ENCODE data around the gene C1orf159.
A peak's percentile ranks its signal among the peaks of the same experiment; 100 is the strongest.

The C1orf159 gene

DNA sequence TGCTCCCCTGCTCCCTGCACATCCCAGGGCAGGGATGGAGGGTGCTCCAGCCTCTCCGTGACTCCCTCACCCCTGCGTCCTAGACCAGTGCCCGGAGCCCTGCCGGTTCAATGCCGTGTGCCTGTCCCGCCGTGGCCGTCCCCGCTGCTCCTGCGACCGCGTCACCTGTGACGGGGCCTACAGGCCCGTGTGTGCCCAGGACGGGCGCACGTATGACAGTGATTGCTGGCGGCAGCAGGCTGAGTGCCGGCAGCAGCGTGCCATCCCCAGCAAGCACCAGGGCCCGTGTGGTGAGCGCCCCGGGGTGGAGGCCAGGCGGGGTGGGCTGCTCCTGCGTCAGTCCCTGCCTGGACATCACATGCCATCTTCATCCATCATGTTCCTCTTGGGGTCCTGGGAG is 74.0 kb downstream of the C1orf159 start:
- H3K4me3 ChIP-seq (ENCODE audit: low read length) = no peak overlapping the region
- TF ChIP-seq, protein P1, sequence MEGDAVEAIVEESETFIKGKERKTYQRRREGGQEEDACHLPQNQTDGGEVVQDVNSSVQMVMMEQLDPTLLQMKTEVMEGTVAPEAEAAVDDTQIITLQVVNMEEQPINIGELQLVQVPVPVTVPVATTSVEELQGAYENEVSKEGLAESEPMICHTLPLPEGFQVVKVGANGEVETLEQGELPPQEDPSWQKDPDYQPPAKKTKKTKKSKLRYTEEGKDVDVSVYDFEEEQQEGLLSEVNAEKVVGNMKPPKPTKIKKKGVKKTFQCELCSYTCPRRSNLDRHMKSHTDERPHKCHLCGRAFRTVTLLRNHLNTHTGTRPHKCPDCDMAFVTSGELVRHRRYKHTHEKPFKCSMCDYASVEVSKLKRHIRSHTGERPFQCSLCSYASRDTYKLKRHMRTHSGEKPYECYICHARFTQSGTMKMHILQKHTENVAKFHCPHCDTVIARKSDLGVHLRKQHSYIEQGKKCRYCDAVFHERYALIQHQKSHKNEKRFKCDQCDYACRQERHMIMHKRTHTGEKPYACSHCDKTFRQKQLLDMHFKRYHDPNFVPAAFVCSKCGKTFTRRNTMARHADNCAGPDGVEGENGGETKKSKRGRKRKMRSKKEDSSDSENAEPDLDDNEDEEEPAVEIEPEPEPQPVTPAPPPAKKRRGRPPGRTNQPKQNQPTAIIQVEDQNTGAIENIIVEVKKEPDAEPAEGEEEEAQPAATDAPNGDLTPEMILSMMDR (IDR thresholded peaks at IDR 0.05; ENCODE audit: insufficient read depth, low read depth, low read length, missing control alignments) = no peak
- DNase-seq (ENCODE audit: low read depth) = no peak

DNA sequence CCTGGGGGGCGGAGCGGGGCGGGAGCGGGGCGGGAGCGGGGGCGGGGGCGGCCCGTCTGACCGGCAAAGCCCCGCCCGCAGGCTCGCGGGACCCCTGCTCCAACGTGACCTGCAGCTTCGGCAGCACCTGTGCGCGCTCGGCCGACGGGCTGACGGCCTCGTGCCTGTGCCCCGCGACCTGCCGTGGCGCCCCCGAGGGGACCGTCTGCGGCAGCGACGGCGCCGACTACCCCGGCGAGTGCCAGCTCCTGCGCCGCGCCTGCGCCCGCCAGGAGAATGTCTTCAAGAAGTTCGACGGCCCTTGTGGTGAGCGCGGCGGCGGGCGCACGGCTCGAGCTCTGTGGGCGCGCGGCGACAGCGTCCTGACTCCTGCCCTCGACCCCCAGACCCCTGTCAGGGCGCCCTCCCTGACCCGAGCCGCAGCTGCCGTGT is 74.8 kb downstream of the C1orf159 start:
- TF ChIP-seq, protein P1 (IDR thresholded peaks at IDR 0.05; ENCODE audit: insufficient read depth, low read depth, low read length, missing control alignments) = no peak
- no peak for DNase-seq (ENCODE audit: low read depth)
- no peak overlapping the region for H3K4me3 ChIP-seq (ENCODE audit: low read length)

DNA sequence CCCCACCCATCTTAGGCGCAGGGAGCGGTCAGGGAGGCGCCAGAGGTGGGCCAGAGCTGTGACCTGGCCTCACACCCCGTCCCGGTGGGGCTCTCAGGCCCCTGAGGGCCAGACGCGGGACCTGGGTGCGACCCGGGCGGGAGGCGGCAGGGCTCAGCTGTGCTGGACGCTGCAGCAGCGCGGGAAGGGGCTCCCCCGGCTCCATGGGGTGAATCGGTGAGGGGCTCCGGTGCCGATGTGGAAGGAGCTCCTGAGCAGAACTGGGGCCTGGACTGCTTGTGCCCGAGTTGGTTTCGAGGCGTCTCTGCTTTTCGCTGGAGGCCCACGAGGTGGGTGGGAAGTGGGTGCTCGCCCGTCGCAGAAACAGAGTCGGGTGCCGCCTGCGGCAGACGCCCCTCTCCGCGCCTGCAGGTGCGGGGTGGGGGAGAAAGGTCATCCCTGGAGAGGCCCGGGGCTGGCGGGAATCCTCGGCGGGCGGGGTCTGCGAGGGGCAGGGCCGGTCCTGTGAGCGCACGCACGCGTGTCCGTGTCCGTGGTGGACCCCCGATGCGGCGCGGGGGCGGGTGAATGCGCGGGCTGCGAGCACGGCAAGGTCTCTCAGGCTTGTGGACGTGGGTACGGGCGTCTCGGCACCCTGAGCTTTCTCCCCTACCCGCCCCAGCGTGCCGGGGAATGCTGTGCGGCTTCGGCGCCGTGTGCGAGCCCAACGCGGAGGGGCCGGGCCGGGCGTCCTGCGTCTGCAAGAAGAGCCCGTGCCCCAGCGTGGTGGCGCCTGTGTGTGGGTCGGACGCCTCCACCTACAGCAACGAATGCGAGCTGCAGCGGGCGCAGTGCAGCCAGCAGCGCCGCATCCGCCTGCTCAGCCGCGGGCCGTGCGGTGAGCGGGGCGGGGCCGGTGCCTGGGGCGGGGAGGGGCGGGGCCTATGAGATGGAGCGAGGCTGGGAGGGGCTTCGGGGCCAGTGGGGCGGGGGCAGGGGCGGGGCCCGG is 75.6 kb downstream of the C1orf159 start:
- H3K4me3 ChIP-seq (ENCODE audit: low read length) = peak overlapping the region; percentile 2
- DNase-seq (ENCODE audit: low read depth) = peak; percentile 93
- TF ChIP-seq, protein P1 (IDR thresholded peaks at IDR 0.05; ENCODE audit: insufficient read depth, low read depth, low read length, missing control alignments) = no peak

DNA sequence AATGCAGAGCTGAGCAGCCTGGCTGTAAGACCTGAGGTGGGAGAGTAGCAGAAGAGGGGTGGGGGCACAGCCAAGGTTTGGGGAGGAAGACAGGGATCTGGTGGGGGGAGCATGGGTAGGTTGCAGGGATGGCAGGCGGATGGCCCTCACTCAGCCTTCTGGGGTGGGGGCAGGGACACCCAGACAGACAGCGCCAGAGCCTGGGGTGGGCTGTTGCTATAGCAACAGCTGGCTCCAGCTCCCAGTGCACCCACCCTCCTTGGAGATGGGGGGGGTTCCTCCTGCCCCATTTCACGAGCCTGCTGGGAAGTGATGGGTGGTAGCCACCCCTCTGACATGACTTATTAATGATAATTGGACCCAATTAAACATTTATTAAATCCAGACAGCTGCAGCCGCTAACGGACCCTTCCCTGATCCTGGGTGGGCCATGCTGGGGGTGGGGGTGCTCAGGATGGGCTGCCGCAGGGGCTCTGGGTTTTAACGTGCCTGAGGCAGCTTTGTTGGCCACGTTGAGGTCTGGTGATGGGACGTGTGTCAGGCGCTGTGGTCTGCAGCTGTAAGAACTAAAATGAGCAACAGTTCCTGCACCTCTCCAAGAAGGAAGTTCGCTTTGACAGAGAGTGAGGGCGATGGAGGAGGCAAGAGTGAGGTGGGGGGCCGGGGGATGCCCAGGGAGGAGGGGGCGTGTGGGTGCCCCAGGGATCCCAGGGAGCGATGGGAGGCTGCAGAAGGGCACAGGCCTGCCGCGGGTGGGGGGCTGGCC is 76.6 kb downstream of the C1orf159 start:
- TF ChIP-seq, protein P1 (IDR thresholded peaks at IDR 0.05; ENCODE audit: insufficient read depth, low read depth, low read length, missing control alignments) = no peak
- DNase-seq (ENCODE audit: low read depth) = no peak
- H3K4me3 ChIP-seq (ENCODE audit: low read length) = no peak overlapping the region

DNA sequence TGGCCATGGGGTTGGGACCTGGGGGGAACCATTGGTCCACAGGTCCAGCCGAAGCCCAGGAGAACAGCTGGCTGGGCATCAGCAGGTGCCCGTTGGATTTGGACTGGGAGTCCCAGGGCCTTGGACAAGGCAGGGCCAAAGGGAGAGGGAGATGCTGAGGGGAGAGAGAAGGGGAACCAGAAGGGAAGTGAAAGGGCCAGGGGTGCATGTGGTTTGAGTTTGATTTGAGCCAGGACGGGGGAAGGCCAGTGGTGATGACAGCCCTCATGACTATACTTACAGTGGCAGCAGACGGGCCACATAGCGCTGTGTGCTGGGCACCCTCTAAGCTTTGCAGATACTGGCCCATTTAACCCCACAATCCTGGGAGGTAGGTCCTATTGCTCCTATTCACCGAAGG is 77.2 kb downstream of the C1orf159 start:
- TF ChIP-seq, protein P1 (IDR thresholded peaks at IDR 0.05; ENCODE audit: insufficient read depth, low read depth, low read length, missing control alignments) = no peak
- H3K4me3 ChIP-seq (ENCODE audit: low read length) = no peak overlapping the region
- DNase-seq (ENCODE audit: low read depth) = no peak

DNA sequence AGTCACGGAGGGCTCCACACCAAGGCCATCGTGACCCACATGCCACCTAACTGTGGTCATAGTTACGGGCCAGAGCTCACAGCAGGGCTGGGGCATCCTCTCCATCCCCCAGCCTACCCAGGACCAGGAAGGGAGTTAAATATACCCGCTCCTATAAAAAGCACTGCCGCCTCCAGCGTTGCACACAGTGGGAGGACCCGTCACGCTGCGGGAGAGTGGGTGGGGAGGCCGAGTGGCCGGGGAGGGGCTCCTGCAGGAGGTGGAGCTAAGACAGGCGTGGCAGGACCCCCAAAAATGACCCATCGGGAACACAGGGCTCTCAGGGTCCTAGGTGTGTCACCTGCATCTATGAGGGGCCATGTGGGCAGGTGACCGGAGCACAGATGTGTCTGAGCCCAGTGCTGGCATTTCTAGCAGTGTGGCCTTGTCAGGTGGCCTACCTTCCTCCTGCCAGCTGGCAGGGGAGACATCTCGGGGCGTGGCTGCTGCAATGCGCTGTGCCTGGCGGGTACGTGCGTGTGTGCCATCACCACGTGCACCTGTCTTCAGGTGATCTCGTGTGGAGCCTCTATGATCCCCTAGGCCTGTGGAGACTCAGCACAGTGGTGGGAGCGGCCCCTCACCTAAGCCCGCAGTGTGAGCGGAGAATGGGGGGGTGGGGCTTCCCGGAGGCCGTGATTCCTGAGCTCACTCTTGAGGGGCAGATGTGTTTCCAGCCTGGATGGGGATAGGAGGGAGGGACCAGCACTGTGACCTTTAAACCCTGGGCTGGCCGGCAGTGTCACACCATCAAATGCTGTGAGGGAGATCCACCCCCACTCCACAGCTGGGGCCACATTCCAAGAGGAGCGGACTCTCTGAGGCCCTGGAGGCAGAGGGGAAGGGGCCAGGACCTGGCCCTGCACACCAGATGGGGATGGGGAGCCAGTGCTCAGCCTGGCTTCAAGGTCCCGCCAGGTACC is 78.2 kb downstream of the C1orf159 start:
- DNase-seq (ENCODE audit: low read depth) = no peak
- TF ChIP-seq, protein P1 (IDR thresholded peaks at IDR 0.05; ENCODE audit: insufficient read depth, low read depth, low read length, missing control alignments) = no peak
- no peak overlapping the region for H3K4me3 ChIP-seq (ENCODE audit: low read length)

Data from epithelial cell of esophagus (primary cell).